Posterior vena cava (tissue), 2 donors: Measurements from ENCODE around the gene SMTNL2. TPM values are rescaled to one million over a fixed set of nuclear protein-coding genes. Genes with fewer than 3 reads are reported as not detected.
A peak's percentile ranks its signal among the peaks of the same experiment; 100 is the strongest.

Experiments used
- DNase-seq: peaks from one replicate; pipeline ENCODE4 v3.0.0-alpha.2; 2020; ENCODE audit warnings: low spot score
- intact Hi-C, 2 donors: fragments of 100-400 bp; cut with DNase I; formaldehyde crosslinking; loops; one replicate each; pipeline versions ENCODE4 v1.14.1 to v1.14.2; 2022 to 2023
- long read RNA-seq, 2 donors: library from polyadenylated mRNA; unstranded; transcript quantifications; one replicate each; pipeline ENCODE4 v2.0.0, GENCODE V29; 2020 to 2021
- total RNA-seq, 2 donors: library from RNA; stranded (reverse); fragmentation: NEBNext Ultra II Directional; extraction: Animal tissue kit (Norgen Biotek cat#: 25700); gene quantifications; one replicate each; pipeline ENCODE4 v1.2.1, GENCODE V29; 2021
- donor health status: DM: yes; HTN: yes; CAD: no.
- donor health status: DM: yes; HTN: yes; CAD: no.

SMTNL2 gene
- total RNA-seq, result 1 to 10 TPM; 2.0 to 3.0 TPM
- long read RNA-seq, donor 1, partial matches to known transcripts, result 1 of 1 reads
- long read RNA-seq, donor 1, other reads (novel, unspliced or antisense), result 0 of 1 reads
- long read RNA-seq, donor 2, result 0 reads

GRCh38 chr17:4584101-4584916, at the start of gene SMTNL2:
TSS of gene SMTNL2 (plus strand) at chr17:4584529. CDS start at chr17:4584606, 77 bp downstream.
- intact Hi-C loops, result no loop called here
- no peak for DNase-seq

DNA sequence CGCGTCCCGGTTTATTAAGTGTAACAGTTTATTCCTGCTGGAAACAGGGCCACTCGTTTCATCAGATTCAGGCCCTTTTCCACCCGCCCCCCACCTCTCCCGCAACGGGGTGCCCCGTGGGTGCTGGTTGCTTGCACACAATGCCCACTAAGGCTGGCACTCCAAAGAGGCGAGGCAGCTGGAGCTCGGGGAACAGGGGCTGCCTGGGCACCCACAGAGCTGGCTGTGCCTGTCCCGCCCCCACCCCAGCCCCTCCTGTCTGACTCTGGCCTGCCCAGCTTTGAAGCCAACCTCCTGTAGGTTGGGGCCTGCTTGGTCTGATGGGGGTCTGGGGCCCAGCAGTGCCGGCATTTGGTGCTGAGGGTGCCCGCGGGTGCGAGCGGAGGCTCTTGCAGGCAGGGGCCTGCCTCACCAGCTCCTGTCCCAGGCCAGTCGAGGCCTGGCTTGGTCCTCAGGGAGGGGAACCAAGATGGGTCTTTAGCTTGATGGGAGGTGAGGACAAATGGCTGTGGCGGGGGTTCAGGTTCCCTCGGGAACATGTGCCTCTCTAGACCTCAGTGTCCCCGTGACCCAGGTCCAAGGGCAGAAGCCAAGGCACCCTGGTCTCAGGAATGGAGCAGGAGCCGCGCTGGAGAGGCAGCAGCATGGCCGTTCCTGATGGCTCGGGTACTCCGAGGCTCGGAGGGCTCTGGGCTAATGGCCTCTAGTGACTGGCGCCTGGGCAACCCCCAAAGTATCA, 49.2 kb upstream of the SMTNL2 start:
- intact Hi-C loops, result loop anchor here in 1 of 2 donors (10.0 kb wide), 1 partner anchor 110 kb away; no protein-coding TSS in a partner anchor
- no peak for DNase-seq

GRCh38 chr17:4535667-4536258, 48.6 kb upstream of the SMTNL2 start:
- DNase-seq, result no peak
- intact Hi-C loops, result loop anchor here in 1 of 2 donors (10.0 kb wide), 1 partner anchor 111 kb away; no protein-coding TSS in a partner anchor

GRCh38 chr17:4536259-4536741, 48.0 kb upstream of the SMTNL2 start:
- intact Hi-C loops, result loop anchor here in 1 of 2 donors (10.0 kb wide), 1 partner anchor 111 kb away; no protein-coding TSS in a partner anchor
- DNase-seq, result no peak

DNA sequence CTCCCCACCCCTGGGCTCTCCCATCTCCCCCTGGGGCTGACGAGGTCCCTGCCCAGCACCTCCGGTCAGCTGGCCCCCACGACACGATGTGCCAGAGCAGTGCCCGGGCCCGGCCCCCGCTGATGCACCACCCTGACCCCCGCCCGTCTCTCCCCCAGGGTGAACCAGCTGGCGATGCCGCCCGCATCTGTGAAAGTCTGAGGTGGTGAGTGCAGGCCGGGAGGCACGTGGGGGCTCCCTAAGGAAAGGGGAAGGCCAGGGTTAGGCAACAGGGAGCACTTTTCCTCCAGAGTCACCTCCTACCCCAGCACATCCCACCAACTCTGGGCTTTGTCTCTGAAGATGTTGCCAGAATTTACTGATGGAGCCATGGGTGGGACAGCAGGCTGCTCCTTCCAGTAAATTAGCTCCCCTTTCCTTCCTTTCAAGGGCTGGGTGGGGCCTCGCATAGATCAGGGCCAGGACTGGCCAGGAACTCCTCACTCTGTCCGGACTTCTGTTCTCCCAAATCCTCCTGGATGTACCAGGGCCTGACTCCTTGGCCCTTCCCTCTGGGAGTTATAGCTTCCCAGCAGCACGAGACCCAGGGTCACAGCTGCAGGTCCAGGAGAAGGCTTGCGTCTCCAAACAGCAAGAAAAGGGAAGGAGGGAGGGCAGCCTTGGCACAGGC, 47.5 kb upstream of the SMTNL2 start:
- DNase-seq, result peak; percentile 91
- intact Hi-C loops, result loop anchor here in 1 of 2 donors (10.0 kb wide), 1 partner anchor 112 kb away; no protein-coding TSS in a partner anchor

GRCh38 chr17:4537451-4538235, 46.7 kb upstream of the SMTNL2 start:
- no peak for DNase-seq
- intact Hi-C loops, result loop anchor here in 1 of 2 donors (10.0 kb wide), 1 partner anchor 113 kb away; no protein-coding TSS in a partner anchor

GRCh38 chr17:4538236-4539002, 45.9 kb upstream of the SMTNL2 start:
- DNase-seq, result no peak
- intact Hi-C loops, result loop anchor here in 1 of 2 donors (10.0 kb wide), 1 partner anchor 114 kb away; no protein-coding TSS in a partner anchor

DNA sequence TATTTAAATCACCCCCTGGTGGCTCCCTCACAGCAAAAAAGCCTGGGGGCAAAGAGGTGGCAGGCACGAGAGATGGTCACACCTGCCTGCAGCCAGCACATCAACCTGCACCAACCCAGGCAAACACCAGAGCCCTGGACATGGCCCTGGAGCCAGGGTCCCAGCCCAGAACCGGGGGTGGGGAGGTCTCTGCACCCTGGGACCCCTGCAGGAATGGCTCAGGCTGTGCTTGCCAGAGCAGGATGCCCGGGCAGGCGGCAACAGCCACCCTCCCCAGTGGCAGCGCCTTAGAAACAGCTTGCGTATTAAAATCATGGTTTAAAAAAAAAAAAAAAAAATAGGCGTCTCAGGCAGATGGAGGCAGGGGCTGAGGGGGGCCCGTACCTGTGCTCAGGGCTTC, 45.3 kb upstream of the SMTNL2 start:
- intact Hi-C loops, result loop anchor here in 1 of 2 donors (10.0 kb wide), 1 partner anchor 114 kb away; no protein-coding TSS in a partner anchor

DNA sequence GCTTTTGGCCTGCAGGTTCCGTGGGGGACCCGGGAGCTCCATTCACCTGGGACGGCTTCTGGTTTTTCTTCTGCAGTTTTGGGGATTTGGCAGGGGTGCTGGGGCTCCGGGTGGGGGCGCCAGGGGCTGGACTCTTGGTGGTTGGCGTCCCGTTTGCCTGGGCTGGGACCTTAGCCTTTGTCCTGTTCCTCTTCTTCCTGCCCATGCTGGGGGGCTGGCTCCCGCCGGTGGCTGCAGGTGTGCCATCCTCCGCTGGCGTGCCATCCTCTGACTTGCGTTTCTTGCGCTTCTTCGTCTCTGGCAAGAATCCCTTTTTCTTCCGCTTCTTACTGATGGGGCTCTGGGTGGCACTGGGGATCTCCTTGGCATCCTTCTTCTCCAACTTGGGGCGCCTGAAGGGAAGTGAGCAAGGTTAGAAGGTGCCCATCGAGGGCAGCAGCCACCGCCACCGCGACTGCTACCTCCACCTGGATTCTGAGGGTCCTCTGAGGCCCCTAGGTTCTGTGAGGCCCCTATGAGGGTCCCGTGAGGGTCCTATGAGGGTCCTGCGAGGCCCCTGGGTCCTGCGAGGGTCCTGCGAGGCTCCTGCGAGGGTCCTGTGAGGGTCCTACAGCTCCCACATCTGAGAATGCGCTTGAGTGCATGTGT, 44.6 kb upstream of the SMTNL2 start:
- no peak for DNase-seq
- intact Hi-C loops, result loop anchor here (5.0 to 10.0 kb wide), 2 partner anchors 112 to 115 kb away; no protein-coding TSS in a partner anchor

More for the DNA sequence above, 45.3 kb upstream of the SMTNL2 start:
- DNase-seq, result no peak

DNA sequence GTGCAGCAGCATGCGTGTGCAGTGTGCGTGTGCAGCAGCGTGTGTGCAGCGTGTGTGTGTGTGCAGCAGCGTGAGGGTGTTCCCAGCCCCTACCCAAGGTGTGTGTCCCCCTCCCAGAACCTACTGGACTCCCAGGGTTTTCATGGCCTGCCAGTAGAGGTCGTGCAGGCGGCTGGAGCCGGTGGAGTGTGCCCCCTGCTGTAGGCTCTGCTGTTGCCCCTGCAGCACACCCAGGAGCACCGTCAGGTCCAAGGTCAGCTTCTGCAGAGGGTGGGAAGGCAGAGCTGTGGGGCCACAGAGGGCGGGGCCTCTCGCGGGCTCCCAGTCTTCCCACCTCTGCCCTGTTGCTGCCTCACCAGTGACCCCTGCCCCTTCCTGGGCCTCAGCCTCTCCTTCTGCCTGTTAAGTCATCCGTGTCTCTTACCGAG, 44.1 kb upstream of the SMTNL2 start:
- DNase-seq, result no peak
- intact Hi-C loops, result loop anchor here in 1 of 2 donors (5.0 kb wide), 1 partner anchor 113 kb away; no protein-coding TSS in a partner anchor

DNA sequence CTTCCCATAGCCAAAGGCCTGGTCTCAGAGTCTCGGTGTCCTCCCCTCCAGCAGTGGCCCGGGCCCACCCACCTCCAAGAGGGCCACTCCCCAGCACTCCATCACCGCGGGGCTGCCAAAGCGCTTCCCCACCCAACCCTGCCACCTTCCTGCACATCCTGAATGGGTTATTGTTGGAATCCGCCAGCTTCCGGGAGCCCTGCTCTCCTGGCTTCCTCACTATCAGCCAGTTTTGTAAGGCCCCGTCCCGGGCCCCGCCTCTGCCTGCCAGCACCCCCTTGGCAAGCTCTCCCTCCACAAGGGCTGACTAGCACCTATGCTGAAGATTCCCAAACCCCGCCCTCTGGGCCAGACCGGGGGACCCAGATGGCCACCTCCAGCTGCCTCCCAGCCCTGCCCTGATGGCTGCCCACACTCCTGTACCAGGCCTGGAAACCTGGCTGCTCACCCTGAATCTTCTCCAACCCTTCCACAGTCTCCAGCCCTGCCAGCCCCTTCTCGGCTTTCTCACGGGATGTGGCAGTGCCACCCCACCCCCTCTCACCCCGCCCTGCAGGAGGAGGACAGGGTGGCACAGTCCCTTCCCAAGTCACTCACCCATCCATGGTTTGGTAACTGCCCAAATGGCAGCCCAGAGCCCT, 43.5 kb upstream of the SMTNL2 start:
- intact Hi-C loops, result loop anchor here in 1 of 2 donors (5.0 kb wide), 1 partner anchor 114 kb away; no protein-coding TSS in a partner anchor
- DNase-seq, result no peak

DNA sequence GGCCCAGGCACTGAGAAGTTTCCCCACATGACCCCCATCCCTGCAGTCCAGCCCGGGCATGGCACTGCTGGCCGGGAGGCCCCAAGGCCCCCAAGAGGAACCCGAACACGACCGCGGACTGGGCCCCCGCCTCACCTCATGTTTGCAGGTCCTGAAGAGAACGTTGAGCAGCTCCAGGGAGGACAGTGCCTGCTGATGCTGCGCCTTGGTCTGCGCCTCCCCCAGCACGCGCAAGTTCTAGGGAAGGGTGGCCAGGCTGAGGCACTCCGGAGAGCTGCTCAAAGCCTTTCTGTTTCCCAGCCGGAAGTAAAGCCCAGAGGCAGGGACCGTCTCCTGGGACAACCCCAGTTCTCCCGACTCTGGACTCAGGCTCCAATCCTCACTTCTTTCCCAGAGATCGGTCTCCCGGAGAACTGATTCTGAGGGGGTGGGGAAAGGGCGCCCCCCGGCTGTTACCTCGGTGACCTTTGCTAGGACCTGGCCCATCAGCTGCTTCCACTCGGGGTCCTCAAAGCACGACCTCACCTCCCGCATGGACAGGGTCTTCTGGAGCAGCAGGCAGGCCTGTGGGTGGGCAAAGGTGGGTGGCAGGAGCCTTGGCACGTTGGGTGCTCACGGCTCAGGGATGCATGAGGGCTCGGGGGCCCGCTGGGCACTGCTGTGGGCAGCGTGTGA, 42.9 kb upstream of the SMTNL2 start:
- intact Hi-C loops, result loop anchor here in 1 of 2 donors (5.0 kb wide), 1 partner anchor 114 kb away; no protein-coding TSS in a partner anchor
- DNase-seq, result no peak

GRCh38 chr17:4542003-4542725, 42.2 kb upstream of the SMTNL2 start:
- no peak for DNase-seq
- intact Hi-C loops, result loop anchor here in 1 of 2 donors (5.0 kb wide), 1 partner anchor 115 kb away; no protein-coding TSS in a partner anchor

GRCh38 chr17:4542726-4543191, 41.6 kb upstream of the SMTNL2 start:
- intact Hi-C loops, result loop anchor here in 1 of 2 donors (5.0 kb wide), 1 partner anchor 115 kb away; no protein-coding TSS in a partner anchor

More at GRCh38 chr17:4542726-4543191, 41.6 kb upstream of the SMTNL2 start:
- no peak for DNase-seq
